Aorta (tissue), 5 donors: ENCODE results near the gene SPRED3. TPM values are rescaled to one million over a fixed set of nuclear protein-coding genes. Genes with fewer than 3 reads are reported as not detected.
"Not testable (repeated sequence)": the region's sequence is repeated elsewhere in the genome, so short reads cannot be mapped to it uniquely, and the experiment has no call there.

ENCODE experiments used
- ATAC-seq: fragments of 200-7000 bp; cut with Tn5 transposase; one replicate; pipeline ENCODE4 v1.9.1; 2022; ENCODE audit warnings: moderate library complexity; ENCODE audit not compliant: low FRiP score
- DNase-seq, 2 donors: peaks; one replicate each; pipeline ENCODE4 v3.0.0-alpha.2; 2020
- H3K27ac ChIP-seq, 2 donors: one replicate each; pipeline ENCODE4 v1.5.1; 2013; ENCODE audit warnings: low read length in 2 of 2, mild to moderate bottlenecking in 2 of 2, moderate library complexity in 2 of 2, control low read depth in 1 of 2, inconsistent platforms in 1 of 2, low read depth in 1 of 2
- H3K27me3 ChIP-seq, 2 donors: one replicate each; pipeline ENCODE4 v1.6.1; 2013; ENCODE audit warnings: control low read depth in 1 of 2, low read length in 1 of 2, mild to moderate bottlenecking in 1 of 2, moderate library complexity in 1 of 2; ENCODE audit not compliant: insufficient read depth in 2 of 2, control insufficient read depth in 1 of 2
- H3K36me3 ChIP-seq, 2 donors: one replicate each; pipeline ENCODE4 v1.6.1; 2013; ENCODE audit warnings: control low read depth in 1 of 2, low read length in 1 of 2, mild to moderate bottlenecking in 1 of 2; ENCODE audit not compliant: insufficient read depth in 2 of 2, control insufficient read depth in 1 of 2
- H3K4me1 ChIP-seq, 2 donors: one replicate each; pipeline ENCODE4 v1.6.1; 2013; ENCODE audit warnings: low read length in 2 of 2, control low read depth in 1 of 2, mild to moderate bottlenecking in 1 of 2, moderate library complexity in 1 of 2; ENCODE audit not compliant: insufficient read depth in 2 of 2, control insufficient read depth in 1 of 2
- H3K4me3 ChIP-seq, 2 donors: one replicate each; pipeline ENCODE4 v1.5.1; 2013; ENCODE audit warnings: low read length in 2 of 2, control low read depth in 1 of 2, mild to moderate bottlenecking in 1 of 2
- H3K9me3 ChIP-seq: one replicate; pipeline ENCODE4 v1.6.1; 2013; ENCODE audit warnings: mild to moderate bottlenecking, low read length; ENCODE audit not compliant: control insufficient read depth
- WGBS, 2 donors: extraction: QIAGEN DNeasy Blood & Tissue Kit; methylation state at CpG; one replicate each; pipeline ENCODE4 v1.1.7; 2013; 5-methylcytosine and 5-hydroxymethylcytosine counted together
- intact Hi-C, 2 donors: fragments of 100-400 bp; cut with DNase I; formaldehyde crosslinking; loops; one replicate each; pipeline versions ENCODE4 v1.14.2 to v1.15.0; 2022
- polyA plus RNA-seq, 2 donors: library from polyadenylated mRNA; stranded (reverse); fragments of 200-250 nt; gene quantifications; one replicate each; pipeline ENCODE4 v1.2.3, GENCODE V29; 2013
- total RNA-seq, 2 donors: library from RNA; stranded (reverse); fragmentation: NEBNext Ultra II Directional; extraction: Animal tissue kit (Norgen Biotek cat#: 25700); gene quantifications; one replicate each; pipeline ENCODE4 v1.2.1, GENCODE V29; 2021
- donor health status: healthy with polysubstance abuse.
- donor health status: Bipolar disorder and iron deficiency.
- donor health status: DM: no; HTN: no; CAD: no.
- donor health status: DM: no; HTN: no; CAD: no.
- donor health status: DM: yes; HTN: yes; CAD: no.

SPRED3 gene
- total and polyA plus RNA-seq, 4 donors, result 1.9 to 26.1 (median 15.5) TPM

DNA sequence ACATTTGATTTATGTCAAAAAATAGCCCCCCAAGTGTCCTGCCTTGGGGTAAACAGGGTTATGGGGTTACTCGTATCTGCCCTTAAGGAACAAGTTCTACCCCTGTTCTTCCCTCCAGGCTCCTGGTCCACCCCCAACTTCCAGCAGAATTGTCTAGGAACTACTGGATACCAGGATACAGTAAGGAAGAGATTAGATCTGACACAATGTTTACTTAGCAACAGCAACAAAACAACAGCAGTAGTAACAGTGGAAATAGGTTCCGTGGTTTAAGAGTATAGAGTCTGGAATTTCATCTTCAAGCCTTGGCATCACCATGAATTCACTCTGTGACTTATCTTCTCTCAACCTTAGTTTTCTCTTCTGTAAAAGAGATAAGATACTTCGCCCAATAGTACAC, 12.7 kb downstream of the SPRED3 start:
- no peak for ATAC-seq
- 70 to 72% methylated on average over 3 of the region's 3 CpGs for WGBS, 2 donors
- Histone ChIP-seq H3K27me3 (no peaks in the 10 kb centered on the region), H3K36me3 (no peaks in the 10 kb centered on the region), H3K9me3 (no peaks in the 10 kb centered on the region), H3K27ac (no peak overlapping the region), H3K4me1 (no peaks in the 10 kb centered on the region), H3K4me3 (no peak overlapping the region)
- intact Hi-C loops, result loop anchor here (5.0 to 10.0 kb wide), 2 partner anchors 231 to 484 kb away; no protein-coding TSS in a partner anchor
- DNase-seq, result no peak

DNA sequence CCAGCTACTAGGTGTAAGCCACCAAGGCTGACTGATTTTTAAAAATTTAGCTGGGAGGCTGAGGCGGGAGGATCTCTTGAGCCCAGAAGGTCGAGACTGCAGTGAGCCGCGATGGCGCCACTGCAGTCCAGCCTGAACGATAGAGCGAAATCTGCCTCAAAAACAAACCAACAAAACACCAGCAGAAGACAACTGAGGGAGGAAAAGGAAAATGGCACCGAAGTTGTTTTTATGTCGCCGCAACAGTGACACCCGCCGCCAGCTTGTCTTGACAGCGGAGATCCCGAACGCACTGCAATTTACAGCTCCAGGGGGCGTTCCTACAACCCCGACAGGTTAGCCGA, 14.1 kb downstream of the SPRED3 start:
- Histone ChIP-seq H3K4me1 (no peaks in the 10 kb centered on the region), H3K36me3 (no peaks in the 10 kb centered on the region), H3K4me3 (no peak overlapping the region), H3K27me3 (no peaks in the 10 kb centered on the region), H3K9me3 (no peaks in the 10 kb centered on the region), H3K27ac (no peak overlapping the region)
- ATAC-seq (no peak), DNase-seq (no peak)
- 3 to 4% methylated on average over 17 to 18 of the region's 18 CpGs for WGBS, 2 donors
- intact Hi-C loops, result loop anchor here (5.0 to 10.0 kb wide), 2 partner anchors 230 to 482 kb away; no protein-coding TSS in a partner anchor

DNA sequence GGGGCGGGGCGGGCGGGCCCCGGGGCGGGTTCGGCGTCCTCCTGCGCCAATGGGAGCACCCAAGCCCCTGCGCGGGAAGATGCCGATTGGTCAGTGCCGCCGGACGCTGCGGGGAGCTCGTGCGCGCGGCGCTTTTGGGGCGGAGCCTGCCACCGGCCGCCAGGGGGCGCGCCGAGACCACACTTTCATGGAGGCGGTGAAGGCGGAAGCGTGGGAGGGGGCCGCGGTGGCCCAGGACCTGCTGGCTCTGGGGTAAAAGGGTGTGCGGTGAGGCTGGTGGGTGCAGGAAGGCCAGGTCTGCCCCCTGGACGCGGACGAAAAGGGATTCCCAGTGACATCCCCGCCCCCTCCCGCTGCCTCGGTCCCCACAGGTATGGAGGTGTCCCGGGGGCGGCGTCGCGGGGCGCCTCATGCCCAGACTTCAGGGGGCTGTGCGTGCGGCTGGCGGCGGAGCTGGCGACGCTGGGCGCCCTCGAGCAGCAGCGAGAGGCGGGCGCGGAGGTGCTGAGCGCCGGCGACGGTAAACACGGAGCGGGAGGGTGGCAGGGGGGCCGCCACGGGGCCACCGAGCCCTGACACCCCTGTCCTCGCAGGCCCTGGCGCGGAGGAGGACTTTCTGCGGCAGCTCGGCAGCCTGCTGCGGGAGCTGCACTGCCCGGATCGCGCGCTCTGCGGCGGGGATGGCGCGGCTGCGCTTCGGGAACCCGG, 14.6 kb downstream of the SPRED3 start, which contains the start of gene FAM98C:
FAM98C (plus strand) TSS at position 127 of the 708 bp plus-strand sequence; CDS start at position 188, 61 bp downstream.
- WGBS, 2 donors, result 0 to 1% methylated on average over 64 to 82 of the region's 82 CpGs
- DNase-seq, result peak; percentile 98 to 99
- H3K27me3 ChIP-seq, result no peaks in the 10 kb centered on the region
- ATAC-seq, result peak; percentile 99
- H3K27ac ChIP-seq, result peak within 1 kb of the TSS in 1 of 2 donors; percentile 37
- H3K4me3 ChIP-seq, result peak within 1 kb of the TSS; percentile 71 to 76
- intact Hi-C loops, result loop anchor here (5.0 to 10.0 kb wide), 2 partner anchors 229 to 482 kb away; no protein-coding TSS in a partner anchor
- no peaks in the 10 kb centered on the region for H3K36me3 ChIP-seq
- H3K4me1 ChIP-seq, result no peaks in the 10 kb centered on the region
- no peaks in the 10 kb centered on the region for H3K9me3 ChIP-seq

DNA sequence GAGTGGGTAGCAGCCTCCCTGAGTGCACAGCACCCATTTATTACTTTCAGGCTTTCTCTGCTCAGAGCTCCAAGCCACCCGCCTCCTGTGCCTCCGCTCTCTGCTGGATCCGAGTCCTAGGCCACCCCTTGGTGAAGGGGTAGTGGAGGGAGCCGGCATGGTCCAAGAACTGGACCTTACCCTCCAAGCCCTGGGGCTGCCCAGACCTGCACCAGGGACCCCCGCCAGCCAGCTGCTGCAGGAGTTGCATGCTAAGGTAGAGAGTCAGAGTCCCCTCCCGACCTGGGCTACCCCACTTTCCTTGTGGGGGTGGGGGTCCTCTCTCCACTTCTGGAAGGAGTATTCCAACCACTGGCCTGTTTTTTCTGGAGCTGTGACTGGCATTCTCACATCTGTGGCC, 16.4 kb downstream of the SPRED3 start:
- H3K36me3 ChIP-seq, result no peaks in the 10 kb centered on the region
- H3K9me3 ChIP-seq, result no peaks in the 10 kb centered on the region
- H3K4me3 ChIP-seq, result no peak overlapping the region
- WGBS, 2 donors, result 90 to 94% methylated on average over 6 of the region's 6 CpGs
- DNase-seq, result peak in 1 of 2 donors; percentile 56
- H3K27ac ChIP-seq, result no peak overlapping the region
- intact Hi-C loops, result loop anchor here (5.0 to 10.0 kb wide), 3 partner anchors 227 to 480 kb away; no protein-coding TSS in a partner anchor
- ATAC-seq, result no peak
- H3K27me3 ChIP-seq, result no peaks in the 10 kb centered on the region
- no peaks in the 10 kb centered on the region for H3K4me1 ChIP-seq

DNA sequence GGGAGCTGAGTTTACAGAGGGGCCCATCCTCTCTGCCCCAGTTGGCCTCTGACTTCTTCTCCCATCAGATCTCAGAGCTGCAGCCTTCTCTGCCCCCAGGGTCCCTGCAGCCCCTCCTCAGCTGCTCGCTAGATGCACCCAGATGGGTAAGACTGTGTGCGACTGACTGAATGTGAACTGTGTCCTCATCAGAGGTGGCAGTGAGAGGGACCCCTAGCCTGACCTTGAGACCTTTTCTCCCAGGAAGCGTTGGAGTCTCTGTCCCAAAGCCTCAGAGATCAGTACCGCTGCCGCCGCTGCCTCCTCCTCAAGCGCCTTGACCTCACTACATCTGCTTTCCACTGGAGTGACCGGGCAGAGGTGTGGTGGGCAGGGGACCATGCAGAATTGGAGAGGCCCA, 16.8 kb downstream of the SPRED3 start:
- no peak overlapping the region for H3K4me3 ChIP-seq
- no peaks in the 10 kb centered on the region for H3K27me3 ChIP-seq
- H3K36me3 ChIP-seq, result no peaks in the 10 kb centered on the region
- no peak overlapping the region for H3K27ac ChIP-seq
- no peaks in the 10 kb centered on the region for H3K9me3 ChIP-seq
- intact Hi-C loops, result loop anchor here in 1 of 2 donors (5.0 to 10.0 kb wide), 2 partner anchors 232 to 480 kb away; no protein-coding TSS in a partner anchor
- DNase-seq, result no peak
- no peaks in the 10 kb centered on the region for H3K4me1 ChIP-seq
- WGBS, 2 donors, result 94 to 96% methylated on average over 8 of the region's 8 CpGs
- ATAC-seq, result no peak

DNA sequence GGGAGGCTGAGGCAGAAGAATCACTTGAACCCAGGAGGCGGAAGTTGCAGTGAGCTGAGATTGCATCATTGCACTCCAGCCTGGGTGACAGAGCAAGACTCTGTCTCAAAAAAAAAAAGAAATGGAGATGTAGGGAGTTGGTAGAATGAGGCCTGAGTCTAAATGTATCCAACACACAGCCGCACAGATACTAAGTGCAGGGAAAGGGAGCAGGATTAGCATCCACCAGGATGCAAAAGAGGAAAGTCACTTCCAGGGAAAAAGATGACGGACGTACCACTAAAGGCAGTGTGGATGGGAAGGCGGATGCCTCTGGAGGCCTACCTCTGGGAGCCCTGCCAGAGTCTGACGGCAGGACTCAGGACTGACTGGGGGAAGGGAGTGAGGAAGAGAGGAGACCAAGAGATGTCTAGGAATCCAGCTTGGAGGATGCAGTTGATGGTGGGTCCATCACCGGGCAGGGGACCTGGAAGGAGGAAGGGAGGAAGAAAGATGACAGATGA, 21.2 kb downstream of the SPRED3 start:
- ATAC-seq, result no peak
- H3K4me3 ChIP-seq, result no peak overlapping the region
- intact Hi-C loops, result loop anchor here in 1 of 2 donors (5.0 to 10.0 kb wide), 2 partner anchors 228 to 475 kb away; no protein-coding TSS in a partner anchor

DNA sequence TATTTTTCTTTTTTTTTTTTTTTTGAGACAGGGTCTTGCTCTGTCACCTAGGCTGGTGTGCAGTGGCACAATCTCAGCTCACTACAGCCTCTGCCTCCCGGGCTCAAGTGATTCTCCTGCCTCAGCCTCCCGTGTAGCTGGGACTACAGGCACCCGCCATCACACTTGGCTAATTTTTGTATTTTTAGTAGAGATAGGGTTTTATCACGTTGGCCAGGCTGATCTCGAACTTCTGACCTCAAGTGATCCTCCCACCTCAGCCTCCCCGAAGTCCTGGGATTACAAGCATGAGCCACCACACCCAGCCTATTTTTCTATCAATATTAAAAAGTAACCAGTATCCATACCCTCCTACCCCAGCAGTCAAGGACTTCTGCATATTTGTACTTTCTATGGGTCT, 21.9 kb downstream of the SPRED3 start:
- H3K9me3 ChIP-seq, H3K27ac ChIP-seq, H3K4me1 ChIP-seq, intact Hi-C loops, ATAC-seq, DNase-seq, H3K27me3 ChIP-seq, H3K4me3 ChIP-seq, H3K36me3 ChIP-seq: not testable (repeated sequence)
- WGBS, 2 donors, result 61 to 65% methylated on average over 6 of the region's 6 CpGs

More for the DNA sequence above, 21.2 kb downstream of the SPRED3 start:
- Histone ChIP-seq H3K27ac (no peak overlapping the region), H3K4me1 (no peaks in the 10 kb centered on the region), H3K36me3 (no peaks in the 10 kb centered on the region), H3K27me3 (no peaks in the 10 kb centered on the region), H3K9me3 (no peaks in the 10 kb centered on the region)
- WGBS, 2 donors, result 40 to 43% methylated on average over 7 of the region's 7 CpGs
- DNase-seq, result no peak

DNA sequence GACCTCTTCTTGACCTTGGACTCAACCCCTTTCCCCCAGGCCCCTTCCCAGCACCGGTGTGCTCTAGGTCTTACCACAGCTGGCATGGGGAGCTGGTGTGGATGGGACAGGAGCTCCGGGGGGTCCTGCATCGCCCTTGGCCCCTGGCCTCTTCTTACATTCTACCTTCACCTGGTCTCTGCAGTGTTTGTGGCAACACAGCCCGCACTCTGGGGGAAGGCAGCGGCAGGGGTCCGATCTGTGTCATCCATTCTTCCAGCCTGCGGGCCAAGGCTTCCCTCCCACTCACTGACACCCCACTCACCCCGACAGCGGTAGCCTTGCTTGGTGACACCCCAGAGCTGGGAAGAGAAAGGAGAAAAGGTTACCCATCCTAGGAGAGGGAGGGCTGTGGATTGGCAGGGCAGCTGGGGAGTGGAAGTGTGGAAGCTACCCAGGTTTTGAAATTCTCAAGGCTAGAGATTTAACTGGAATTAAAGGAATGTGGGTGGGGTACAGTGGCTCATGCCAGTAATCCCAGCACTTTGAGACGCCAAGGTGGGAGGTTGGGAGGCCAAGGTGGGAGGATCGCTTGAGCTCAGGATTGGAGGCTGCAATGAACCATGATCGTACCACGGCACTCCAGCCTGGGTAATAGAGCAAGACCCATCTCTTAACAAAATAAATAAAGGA, 22.7 kb downstream of the SPRED3 start:
- WGBS, 2 donors, result 87 to 88% methylated on average over 13 of the region's 13 CpGs
- no peaks in the 10 kb centered on the region for H3K9me3 ChIP-seq
- no peak for ATAC-seq
- no peaks in the 10 kb centered on the region for H3K4me1 ChIP-seq
- DNase-seq, result no peak
- no peaks in the 10 kb centered on the region for H3K27me3 ChIP-seq
- intact Hi-C loops, result no loop called here
- no peak overlapping the region for H3K27ac ChIP-seq
- H3K4me3 ChIP-seq, result no peak overlapping the region
- H3K36me3 ChIP-seq, result no peaks in the 10 kb centered on the region
